GM23248 (cell line): ENCODE data around the gene SLC12A7. TPM values are rescaled to one million over a fixed set of nuclear protein-coding genes. Genes with fewer than 3 reads are reported as not detected.
A peak's percentile ranks its signal among the peaks of the same experiment; 100 is the strongest.

Source experiments
- DNase-seq: peaks from one replicate; pipeline ENCODE4 v3.0.0-alpha.2; 2015
- H2AFZ ChIP-seq: fragments of 200-600 bp; sonication (generic); 2 replicates; pipeline ENCODE4 v1.6.1; 2016; ENCODE audit warnings: antibody characterized with exemption
- H3F3A ChIP-seq: fragments of 200-600 bp; sonication (generic); 2 replicates; pipeline ENCODE4 v1.6.1; 2016; ENCODE audit warnings: mild to moderate bottlenecking, antibody characterized with exemption, mixed run types; ENCODE audit not compliant: insufficient read depth
- H3K27ac ChIP-seq: fragments of 200-600 bp; sonication (generic); 2 replicates; pipeline ENCODE4 v1.5.1; 2016; ENCODE audit warnings: mild to moderate bottlenecking
- H3K27me3 ChIP-seq: fragments of 200-600 bp; sonication (generic); replicated peaks from 2 replicates; pipeline ENCODE4 v1.6.1; 2016; ENCODE audit warnings: mild to moderate bottlenecking; ENCODE audit not compliant: insufficient read depth
- H3K36me3 ChIP-seq: fragments of 200-600 bp; sonication (generic); 2 replicates; pipeline ENCODE4 v1.6.1; 2016; ENCODE audit warnings: low read depth, mild to moderate bottlenecking
- H3K4me1 ChIP-seq: fragments of 200-600 bp; sonication (generic); 2 replicates; pipeline ENCODE4 v1.6.1; 2016; ENCODE audit warnings: mild to moderate bottlenecking; ENCODE audit not compliant: insufficient read depth
- H3K4me2 ChIP-seq: fragments of 200-600 bp; sonication (generic); one replicate; pipeline ENCODE4 v1.6.1; 2016; ENCODE audit warnings: mild to moderate bottlenecking; ENCODE audit not compliant: unreplicated experiment
- H3K4me3 ChIP-seq: fragments of 200-600 bp; sonication (generic); 2 replicates; pipeline ENCODE4 v1.5.1; 2016; ENCODE audit warnings: mild to moderate bottlenecking
- H3K79me2 ChIP-seq: fragments of 200-600 bp; sonication (generic); 2 replicates; pipeline ENCODE4 v1.6.1; 2016; ENCODE audit warnings: mild to moderate bottlenecking; ENCODE audit not compliant: insufficient read depth
- H3K9ac ChIP-seq: fragments of 200-600 bp; sonication (generic); 2 replicates; pipeline ENCODE4 v1.6.1; 2016; ENCODE audit warnings: mild to moderate bottlenecking
- H3K9me2 ChIP-seq: fragments of 200-600 bp; sonication (generic); 2 replicates; pipeline ENCODE4 v1.6.1; 2016; ENCODE audit warnings: mixed run types, mild to moderate bottlenecking, moderate library complexity; ENCODE audit not compliant: insufficient read depth
- H3K9me3 ChIP-seq: fragments of 200-600 bp; sonication (generic); one replicate; pipeline ENCODE4 v1.6.1; 2017; ENCODE audit warnings: low read depth
- H4K20me1 ChIP-seq: fragments of 200-600 bp; sonication (generic); 2 replicates; pipeline ENCODE4 v1.6.0; 2016; ENCODE audit not compliant: insufficient read depth
- EZH2 ChIP-seq: fragments of 200-600 bp; sonication (generic); IDR thresholded peaks from 2 replicates; pipeline ENCODE4 v1.6.1; 2018; ENCODE audit warnings: antibody characterized with exemption, mild to moderate bottlenecking; ENCODE audit not compliant: insufficient read depth, poor library complexity, severe bottlenecking
- EZH2phosphoT487 ChIP-seq: fragments of 200-600 bp; sonication (generic); IDR thresholded peaks from 2 replicates; pipeline ENCODE4 v1.6.1; 2018; ENCODE audit warnings: antibody characterized with exemption, moderate library complexity, mild to moderate bottlenecking, low read depth; ENCODE audit not compliant: insufficient read depth
- WGBS, 2 experiments: methylation state at CpG; one replicate each; pipeline ENCODE4 v1.1.6; 2015 to 2017; ENCODE audit warnings: low lambda C conversion rate in 2 of 2, low coverage in 1 of 2; ENCODE audit errors: missing lambda C conversion rate in 2 of 2; 5-methylcytosine and 5-hydroxymethylcytosine counted together
- in situ Hi-C: fragments of 300-500 bp; cut with MboI; formaldehyde crosslinking; loops from 2 replicates; pipeline ENCODE4 v1.15.0; 2020
- polyA plus RNA-seq: library from polyadenylated mRNA; unstranded; fragments of >200 nt; fragmentation: Nextera tagmentation; extraction: Ambion mirVana; gene quantifications from 2 replicates; pipeline ENCODE4 v1.2.1, GENCODE V29; 2016
- total RNA-seq: library from RNA; depleted of rRNA; stranded (reverse); fragments of >200 nt; shearing (Covaris generic); gene quantifications from 2 replicates; pipeline ENCODE4 v1.2.3, GENCODE V29; 2014

SLC12A7 gene
- total and polyA plus RNA-seq, 2 experiments from 2014 or later: 0.75 to 1.9 TPM

- no peak for TF ChIP-seq EZH2phosphoT487
- TF ChIP-seq EZH2: no peak
- in situ Hi-C loops: no loop called here
- Histone ChIP-seq H2AFZ (no peak overlapping the region), H3K27ac (no peak overlapping the region), H3K4me2 (no peak overlapping the region), H3K9ac (no peak overlapping the region), H3K36me3 (no peaks in the 10 kb centered on the region), H3F3A (no peaks in the 10 kb centered on the region), H3K4me3 (no peak overlapping the region), H3K27me3 (no peaks in the 10 kb centered on the region), H3K79me2 (no peaks in the 10 kb centered on the region), H4K20me1 (no peaks in the 10 kb centered on the region), H3K9me2 (no peaks in the 10 kb centered on the region), H3K9me3 (no peaks in the 10 kb centered on the region), H3K4me1 (no peaks in the 10 kb centered on the region)
- WGBS, 2 experiments: 86% methylated on average over 14 of the region's 14 CpGs
- no peak for DNase-seq
Observed at GRCh38 chr5:1092122-1092521, 19.7 kb downstream of the SLC12A7 start.

GRCh38 chr5:1091632-1092031 lies 20.2 kb downstream of the SLC12A7 start:
- Histone ChIP-seq H3K9me3 (no peaks in the 10 kb centered on the region), H2AFZ (no peak overlapping the region), H3F3A (no peaks in the 10 kb centered on the region), H3K4me1 (no peaks in the 10 kb centered on the region), H3K9ac (no peak overlapping the region), H3K4me3 (no peak overlapping the region), H3K9me2 (no peaks in the 10 kb centered on the region), H3K27ac (no peak overlapping the region), H3K27me3 (no peaks in the 10 kb centered on the region), H3K4me2 (no peak overlapping the region), H3K79me2 (no peaks in the 10 kb centered on the region), H4K20me1 (no peaks in the 10 kb centered on the region), H3K36me3 (no peaks in the 10 kb centered on the region)
- TF ChIP-seq EZH2phosphoT487: no peak
- TF ChIP-seq EZH2: no peak
- WGBS, 2 experiments: 87 to 88% methylated on average over 17 to 23 of the region's 23 CpGs
- DNase-seq: no peak
- in situ Hi-C loops: no loop called here

- H3K79me2 ChIP-seq: no peaks in the 10 kb centered on the region
- no peaks in the 10 kb centered on the region for H3F3A ChIP-seq
- H3K9ac ChIP-seq: no peak overlapping the region
- H3K36me3 ChIP-seq: no peaks in the 10 kb centered on the region
- H4K20me1 ChIP-seq: no peaks in the 10 kb centered on the region
- no peak overlapping the region for H3K4me3 ChIP-seq
- no peaks in the 10 kb centered on the region for H3K4me1 ChIP-seq
- 50 to 55% methylated on average over 16 of the region's 16 CpGs for WGBS, 2 experiments
- no peaks in the 10 kb centered on the region for H3K27me3 ChIP-seq
- no peak overlapping the region for H3K27ac ChIP-seq
- DNase-seq: peak; percentile 24
- H2AFZ ChIP-seq: no peak overlapping the region
- in situ Hi-C loops: no loop called here
- H3K4me2 ChIP-seq: no peak overlapping the region
- TF ChIP-seq EZH2phosphoT487 (no peak), EZH2 (no peak)
- no peaks in the 10 kb centered on the region for H3K9me2 ChIP-seq
- no peaks in the 10 kb centered on the region for H3K9me3 ChIP-seq
Observed at GRCh38 chr5:1090538-1090937, 21.3 kb downstream of the SLC12A7 start.

GRCh38 chr5:1089621-1090040 lies 22.2 kb downstream of the SLC12A7 start:
- in situ Hi-C loops: no loop called here
- H3F3A ChIP-seq: no peaks in the 10 kb centered on the region
- TF ChIP-seq EZH2: no peak
- no peak for TF ChIP-seq EZH2phosphoT487
- H3K9me3 ChIP-seq: no peaks in the 10 kb centered on the region
- H3K9me2 ChIP-seq: no peaks in the 10 kb centered on the region
- no peak for DNase-seq
- no peak overlapping the region for H3K9ac ChIP-seq
- no peak overlapping the region for H3K4me2 ChIP-seq
- no peaks in the 10 kb centered on the region for H3K36me3 ChIP-seq
- no peaks in the 10 kb centered on the region for H3K79me2 ChIP-seq
- no peaks in the 10 kb centered on the region for H3K27me3 ChIP-seq
- H3K27ac ChIP-seq: no peak overlapping the region
- H2AFZ ChIP-seq: no peak overlapping the region
- H4K20me1 ChIP-seq: no peaks in the 10 kb centered on the region
- H3K4me3 ChIP-seq: no peak overlapping the region
- 80 to 85% methylated on average over 15 of the region's 15 CpGs for WGBS, 2 experiments
- no peaks in the 10 kb centered on the region for H3K4me1 ChIP-seq

- no peaks in the 10 kb centered on the region for H3K9me2 ChIP-seq
- no peaks in the 10 kb centered on the region for H4K20me1 ChIP-seq
- H3K9ac ChIP-seq: no peak overlapping the region
- in situ Hi-C loops: no loop called here
- no peak overlapping the region for H3K4me2 ChIP-seq
- no peaks in the 10 kb centered on the region for H3K36me3 ChIP-seq
- no peaks in the 10 kb centered on the region for H3F3A ChIP-seq
- H3K9me3 ChIP-seq: no peaks in the 10 kb centered on the region
- H3K4me1 ChIP-seq: no peaks in the 10 kb centered on the region
- WGBS, 2 experiments: 81 to 86% methylated on average over 11 of the region's 11 CpGs
- H3K27me3 ChIP-seq: no peaks in the 10 kb centered on the region
- no peak overlapping the region for H3K27ac ChIP-seq
- no peaks in the 10 kb centered on the region for H3K79me2 ChIP-seq
- no peak overlapping the region for H2AFZ ChIP-seq
- TF ChIP-seq EZH2phosphoT487 (no peak), EZH2 (no peak)
- DNase-seq: no peak
- no peak overlapping the region for H3K4me3 ChIP-seq
Observed at GRCh38 chr5:1089146-1089545, 22.7 kb downstream of the SLC12A7 start.
